Measurements from ENCODE around the gene PRPF39. TPM values are rescaled to one million over a fixed set of nuclear protein-coding genes. Genes with fewer than 3 reads are reported as not detected.
A peak's percentile ranks its signal among the peaks of the same experiment; 100 is the strongest.

PRPF39 gene
- total and polyA plus RNA-seq, 10 of the 15 experiments (the other 5 are each of a cell fraction or from before 2014, with no cell fraction given): 22.1 to 91.7 (median 36.9) TPM

DNA sequence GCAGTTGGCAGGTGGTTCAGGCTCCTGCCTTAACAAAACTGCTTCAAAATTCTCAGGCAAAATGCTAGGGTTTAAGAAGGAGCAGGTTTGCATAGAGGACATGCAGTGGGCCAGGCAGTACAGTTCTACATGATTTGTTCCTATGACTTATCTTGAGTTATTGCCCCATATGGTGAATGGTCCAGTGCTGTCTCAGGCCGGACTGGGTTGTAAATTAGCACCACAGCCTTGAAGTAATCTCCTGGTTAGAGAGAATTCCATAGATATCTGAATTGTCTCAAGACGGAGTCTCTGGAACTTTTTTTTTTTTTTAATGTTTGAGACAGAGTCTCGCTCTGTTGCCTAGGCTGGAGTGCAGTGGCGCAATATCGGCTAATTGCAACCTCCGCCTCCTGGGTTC is 11.8 kb upstream of the PRPF39 start:
- H3K36me3 ChIP-seq (ENCODE audit: control insufficient read depth in 2 of 2, insufficient read depth in 2 of 2, low read length in 1 of 2): no peaks in the 10 kb centered on the region; a peak in 2 of 4 replicates
- no peak overlapping the region for H3K9ac ChIP-seq (ENCODE audit: control insufficient read depth, insufficient read depth, low read length)
- no peaks in the 10 kb centered on the region for H4K20me1 ChIP-seq (ENCODE audit: control insufficient read depth, insufficient read depth)
- ChIA-PET RAD21 (ENCODE audit: unreplicated experiment) (no interaction called here), SMC1A (ENCODE audit: uncharacterized antibody, unreplicated experiment) (interaction anchor here (1.3 to 1.9 kb wide), 4 partner anchors 12 to 196 kb away, joined by 3 to 4 read pairs (median 4); partner anchors contain the start of gene PRPF39), CTCF (interaction anchor here (1.1 kb wide), 1 partner anchor 17 kb away, joined by 3 read pairs; no protein-coding TSS in a partner anchor), POLR2A (no interaction called here)
- H3K4me1 ChIP-seq (ENCODE audit: control insufficient read depth, insufficient read depth, low read length): no peaks in the 10 kb centered on the region
- no peak overlapping the region for H3K4me2 ChIP-seq (ENCODE audit: control insufficient read depth, insufficient read depth)
- ATAC-seq (no peak), DNase-seq (ENCODE audit: low read depth, low spot score) (no peak), FAIRE-seq (no peak)
- in situ Hi-C loops (cut with MboI): no loop called here
- H3K4me3 ChIP-seq: no peak overlapping the region
- whole genome bisulfite sequencing (ENCODE audit: insufficient coverage, insufficient replicate concordance, low lambda C conversion rate, missing lambda C conversion rate): over 99% methylated on average over 6 of the region's 6 CpGs
- no peaks in the 10 kb centered on the region for H3K9me3 ChIP-seq (replicated peaks; ENCODE audit: control insufficient read depth, insufficient read depth, low read length)
- intact Hi-C loops (cut with micrococcal nuclease; ENCODE audit: unreplicated experiment): no loop called here
- TF ChIP-seq SMC3 (IDR thresholded peaks at IDR 0.05; ENCODE audit: borderline replicate concordance, low read length): no peak
- no peak for TF ChIP-seq ESRRA (IDR thresholded peaks at IDR 0.05; ENCODE audit: low read length)
- no peak for TF ChIP-seq MTA3 (IDR thresholded peaks at IDR 0.05; ENCODE audit: borderline replicate concordance, low read length)
- H2AFZ ChIP-seq (ENCODE audit: control insufficient read depth, low read depth, low read length): no peak overlapping the region
- H3K27ac ChIP-seq (ENCODE audit: control insufficient read depth, insufficient read depth): no peak overlapping the region
- H3K27me3 ChIP-seq (replicated peaks in 1 of 2; ENCODE audit: control insufficient read depth in 2 of 2, insufficient read depth in 2 of 2, low read length in 1 of 2): no peaks in the 10 kb centered on the region
- no peaks in the 10 kb centered on the region for H3K79me2 ChIP-seq (ENCODE audit: control insufficient read depth, insufficient read depth, low read length)
- BruUV-seq (replicated peaks): no TSS peak

GRCh38 chr14:45073231-45073879 is 10.6 kb upstream of the PRPF39 start:
- intact Hi-C loops (cut with micrococcal nuclease; ENCODE audit: unreplicated experiment) (no loop called here), in situ Hi-C loops (cut with MboI) (no loop called here)
- Histone ChIP-seq H3K9me3 (replicated peaks; ENCODE audit: control insufficient read depth, insufficient read depth, low read length) (no peaks in the 10 kb centered on the region), H3K27ac (ENCODE audit: control insufficient read depth, insufficient read depth) (no peak overlapping the region), H3K9ac (ENCODE audit: control insufficient read depth, insufficient read depth, low read length) (no peak overlapping the region), H3K79me2 (ENCODE audit: control insufficient read depth, insufficient read depth, low read length) (no peaks in the 10 kb centered on the region), H3K27me3 (replicated peaks in 1 of 2; ENCODE audit: control insufficient read depth in 2 of 2, insufficient read depth in 2 of 2, low read length in 1 of 2) (no peaks in the 10 kb centered on the region), H2AFZ (ENCODE audit: control insufficient read depth, low read depth, low read length) (no peak overlapping the region), H3K4me1 (ENCODE audit: control insufficient read depth, insufficient read depth, low read length) (no peaks in the 10 kb centered on the region), H3K4me2 (ENCODE audit: control insufficient read depth, insufficient read depth) (no peak overlapping the region), H3K4me3 (no peak overlapping the region), H4K20me1 (ENCODE audit: control insufficient read depth, insufficient read depth) (no peaks in the 10 kb centered on the region), H3K36me3 (ENCODE audit: control insufficient read depth in 2 of 2, insufficient read depth in 2 of 2, low read length in 1 of 2) (no peaks in the 10 kb centered on the region; a peak in 2 of 4 replicates)
- ATAC-seq (no peak), FAIRE-seq (peak; percentile 41), DNase-seq (ENCODE audit: low read depth, low spot score) (no peak)
- TSS peak; percentile 44 for BruUV-seq (replicated peaks)
- 96% methylated on average over 5 of the region's 5 CpGs for WGBS (ENCODE audit: insufficient coverage, insufficient replicate concordance, low lambda C conversion rate, missing lambda C conversion rate)
- RAD21 ChIA-PET (ENCODE audit: unreplicated experiment): no interaction called here
- CTCF ChIA-PET: no interaction called here
- no peak for TF ChIP-seq YBX1 (IDR thresholded peaks at IDR 0.05)
- TF ChIP-seq, protein P1, sequence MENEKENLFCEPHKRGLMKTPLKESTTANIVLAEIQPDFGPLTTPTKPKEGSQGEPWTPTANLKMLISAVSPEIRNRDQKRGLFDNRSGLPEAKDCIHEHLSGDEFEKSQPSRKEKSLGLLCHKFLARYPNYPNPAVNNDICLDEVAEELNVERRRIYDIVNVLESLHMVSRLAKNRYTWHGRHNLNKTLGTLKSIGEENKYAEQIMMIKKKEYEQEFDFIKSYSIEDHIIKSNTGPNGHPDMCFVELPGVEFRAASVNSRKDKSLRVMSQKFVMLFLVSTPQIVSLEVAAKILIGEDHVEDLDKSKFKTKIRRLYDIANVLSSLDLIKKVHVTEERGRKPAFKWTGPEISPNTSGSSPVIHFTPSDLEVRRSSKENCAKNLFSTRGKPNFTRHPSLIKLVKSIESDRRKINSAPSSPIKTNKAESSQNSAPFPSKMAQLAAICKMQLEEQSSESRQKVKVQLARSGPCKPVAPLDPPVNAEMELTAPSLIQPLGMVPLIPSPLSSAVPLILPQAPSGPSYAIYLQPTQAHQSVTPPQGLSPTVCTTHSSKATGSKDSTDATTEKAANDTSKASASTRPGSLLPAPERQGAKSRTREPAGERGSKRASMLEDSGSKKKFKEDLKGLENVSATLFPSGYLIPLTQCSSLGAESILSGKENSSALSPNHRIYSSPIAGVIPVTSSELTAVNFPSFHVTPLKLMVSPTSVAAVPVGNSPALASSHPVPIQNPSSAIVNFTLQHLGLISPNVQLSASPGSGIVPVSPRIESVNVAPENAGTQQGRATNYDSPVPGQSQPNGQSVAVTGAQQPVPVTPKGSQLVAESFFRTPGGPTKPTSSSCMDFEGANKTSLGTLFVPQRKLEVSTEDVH (IDR thresholded peaks at IDR 0.05; ENCODE audit: low read depth, partially characterized antibody): no peak
- TF ChIP-seq ZNF274 (IDR thresholded peaks at IDR 0.05; ENCODE audit: insufficient read depth, insufficient read length): no peak
- no peak for TF ChIP-seq EED (IDR thresholded peaks at IDR 0.05; ENCODE audit: low read depth)
- SMC1A ChIA-PET (ENCODE audit: uncharacterized antibody, unreplicated experiment): interaction anchor here (1.9 kb wide), 1 partner anchor 10 kb away, joined by 4 read pairs; the partner anchor contains the start of gene PRPF39
- POLR2A ChIA-PET: interaction anchor here (0.9 kb wide), 1 partner anchor 14 kb away, joined by 4 read pairs; no protein-coding TSS in a partner anchor
